WERI-Rb-1 (cell line): ENCODE results near the gene HOXB4.
A peak's percentile ranks its signal among the peaks of the same experiment; 100 is the strongest.

Source experiments
- DNase-seq: peaks from one replicate; pipeline ENCODE4 v3.0.0-alpha.2; 2020
- H3K27ac ChIP-seq: fragments of 250-450 bp; sonication (Bioruptor Pico); 2 replicates; pipeline ENCODE4 v1.5.1; 2020; ENCODE audit warnings: mild to moderate bottlenecking, moderate library complexity
- H3K27me3 ChIP-seq: fragments of 250-450 bp; sonication (Bioruptor Pico); 2 replicates; pipeline ENCODE4 v1.5.1; 2021; ENCODE audit warnings: mild to moderate bottlenecking, low read depth, moderate library complexity; ENCODE audit not compliant: insufficient read depth, severe bottlenecking
- H3K36me3 ChIP-seq: fragments of 250-450 bp; sonication (Bioruptor Pico); 2 replicates; pipeline ENCODE4 v1.5.1; 2020; ENCODE audit warnings: mild to moderate bottlenecking, moderate library complexity
- H3K4me3 ChIP-seq: 2 replicates; pipeline ENCODE4 v1.5.1; 2011; ENCODE audit warnings: low read depth, mild to moderate bottlenecking, control low read depth, low read length
- H3K9me3 ChIP-seq: fragments of 250-450 bp; sonication (Bioruptor Pico); 2 replicates; pipeline ENCODE4 v1.5.1; 2021; ENCODE audit warnings: mild to moderate bottlenecking, moderate library complexity; ENCODE audit not compliant: severe bottlenecking
- CTCF ChIP-seq: IDR thresholded peaks from 2 replicates; pipeline ENCODE4 v1.5.1; 2011; ENCODE audit warnings: low read depth, mild to moderate bottlenecking, control low read depth, inconsistent platforms, low read length

The HOXB4 gene

GRCh38 chr17:48549914-48550501 is 28.1 kb downstream of the HOXB4 start:
- Histone ChIP-seq H3K9me3 (peaks cover 9% of the 10 kb centered on the region), H3K27me3 (peaks cover 91% of the 10 kb centered on the region), H3K4me3 (no peak overlapping the region), H3K36me3 (no peaks in the 10 kb centered on the region; the same call in 1 of the 2 replicates), H3K27ac (no peak overlapping the region)
- no peak for DNase-seq
- TF ChIP-seq CTCF: no peak

- peaks cover 90% of the 10 kb centered on the region for H3K27me3 ChIP-seq
- peaks cover 9% of the 10 kb centered on the region for H3K9me3 ChIP-seq
- no peak for DNase-seq
- no peak overlapping the region for H3K4me3 ChIP-seq
- no peak overlapping the region for H3K27ac ChIP-seq
- TF ChIP-seq CTCF: no peak
- no peaks in the 10 kb centered on the region; the same call in 1 of the 2 replicates for H3K36me3 ChIP-seq
These were observed 28.9 kb downstream of the HOXB4 start for GRCh38 chr17:48549281-48549630.

GRCh38 chr17:48548523-48549280 is 29.4 kb downstream of the HOXB4 start:
- peaks cover 9% of the 10 kb centered on the region for H3K9me3 ChIP-seq
- H3K27me3 ChIP-seq: peaks cover 90% of the 10 kb centered on the region
- no peak for DNase-seq
- no peaks in the 10 kb centered on the region; the same call in 1 of the 2 replicates for H3K36me3 ChIP-seq
- H3K27ac ChIP-seq: no peak overlapping the region
- TF ChIP-seq CTCF: no peak
- H3K4me3 ChIP-seq: no peak overlapping the region

- H3K36me3 ChIP-seq: no peaks in the 10 kb centered on the region; the same call in 1 of the 2 replicates
- no peak for TF ChIP-seq CTCF
- H3K27me3 ChIP-seq: peaks cover 90% of the 10 kb centered on the region
- no peak overlapping the region for H3K4me3 ChIP-seq
- DNase-seq: no peak
- no peak overlapping the region for H3K27ac ChIP-seq
- H3K9me3 ChIP-seq: peaks cover 9% of the 10 kb centered on the region
These were observed 30.2 kb downstream of the HOXB4 start for GRCh38 chr17:48547808-48548522.

- Histone ChIP-seq H3K36me3 (no peaks in the 10 kb centered on the region; the same call in 1 of the 2 replicates), H3K27ac (no peak overlapping the region), H3K4me3 (no peak overlapping the region), H3K9me3 (peaks cover 14% of the 10 kb centered on the region), H3K27me3 (peaks cover 92% of the 10 kb centered on the region)
- peak; percentile 46 for DNase-seq
- TF ChIP-seq CTCF: no peak
These were observed 31.0 kb downstream of the HOXB4 start for GRCh38 chr17:48546924-48547807.
